Measurements from ENCODE around the gene SMG7. TPM values are rescaled to one million over a fixed set of nuclear protein-coding genes. Genes with fewer than 3 reads are reported as not detected.

Gene SMG7
- total RNA-seq, 1 donor from 2014 or later, result 26.4 TPM

GRCh38 chr1:183498342-183498991 lies 26.2 kb downstream of the SMG7 start:
- Histone ChIP-seq H3K4me1 (no peaks in the 10 kb centered on the region), H3K36me3 (no peaks in the 10 kb centered on the region), H3K4me3 (no peak overlapping the region), H3K9me3 (no peaks in the 10 kb centered on the region), H3K27ac (no peak overlapping the region), H3K27me3 (no peaks in the 10 kb centered on the region)
- DNase-seq (ENCODE audit: low spot score in 2 of 2), result no peak
- intact Hi-C loops (cut with DNase I), result no loop called here
- TF ChIP-seq, protein P1, sequence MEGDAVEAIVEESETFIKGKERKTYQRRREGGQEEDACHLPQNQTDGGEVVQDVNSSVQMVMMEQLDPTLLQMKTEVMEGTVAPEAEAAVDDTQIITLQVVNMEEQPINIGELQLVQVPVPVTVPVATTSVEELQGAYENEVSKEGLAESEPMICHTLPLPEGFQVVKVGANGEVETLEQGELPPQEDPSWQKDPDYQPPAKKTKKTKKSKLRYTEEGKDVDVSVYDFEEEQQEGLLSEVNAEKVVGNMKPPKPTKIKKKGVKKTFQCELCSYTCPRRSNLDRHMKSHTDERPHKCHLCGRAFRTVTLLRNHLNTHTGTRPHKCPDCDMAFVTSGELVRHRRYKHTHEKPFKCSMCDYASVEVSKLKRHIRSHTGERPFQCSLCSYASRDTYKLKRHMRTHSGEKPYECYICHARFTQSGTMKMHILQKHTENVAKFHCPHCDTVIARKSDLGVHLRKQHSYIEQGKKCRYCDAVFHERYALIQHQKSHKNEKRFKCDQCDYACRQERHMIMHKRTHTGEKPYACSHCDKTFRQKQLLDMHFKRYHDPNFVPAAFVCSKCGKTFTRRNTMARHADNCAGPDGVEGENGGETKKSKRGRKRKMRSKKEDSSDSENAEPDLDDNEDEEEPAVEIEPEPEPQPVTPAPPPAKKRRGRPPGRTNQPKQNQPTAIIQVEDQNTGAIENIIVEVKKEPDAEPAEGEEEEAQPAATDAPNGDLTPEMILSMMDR (IDR thresholded peaks at IDR 0.05), result no peak

DNA sequence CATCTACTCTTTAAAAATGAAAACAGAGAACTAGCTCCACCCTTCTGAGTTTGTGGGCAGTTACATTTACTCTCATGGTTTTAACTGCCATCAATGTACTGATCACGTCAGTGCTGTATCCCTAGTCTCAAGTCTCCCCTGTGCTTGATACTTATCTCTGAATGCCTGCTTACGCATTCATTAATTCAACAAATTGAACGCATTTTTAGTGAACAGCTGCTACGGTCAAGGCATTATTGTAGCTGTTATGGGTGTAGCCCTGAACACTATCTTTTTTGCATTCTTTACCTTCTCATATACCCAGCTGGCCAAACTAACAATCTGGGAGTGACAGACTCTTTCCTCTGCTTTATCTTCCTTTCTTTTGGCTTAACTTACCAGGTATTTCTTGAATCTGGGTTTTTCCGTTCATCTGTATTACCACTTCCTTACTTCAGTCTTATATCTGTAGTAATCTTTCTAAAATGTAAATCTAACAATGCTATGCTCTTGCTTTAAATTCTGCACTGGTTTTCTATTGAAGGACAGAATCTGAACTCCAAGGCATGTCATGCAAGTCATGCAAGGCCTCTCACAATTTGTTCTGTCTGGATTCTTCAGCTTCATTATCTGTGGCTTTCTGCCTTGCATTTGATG lies 33.3 kb downstream of the SMG7 start:
- intact Hi-C loops (cut with DNase I), result no loop called here
- H3K4me3 ChIP-seq, result no peak overlapping the region
- DNase-seq (ENCODE audit: low spot score in 2 of 2), result no peak
- no peaks in the 10 kb centered on the region for H3K36me3 ChIP-seq
- H3K27ac ChIP-seq, result no peak overlapping the region
- H3K27me3 ChIP-seq, result no peaks in the 10 kb centered on the region
- H3K4me1 ChIP-seq, result no peaks in the 10 kb centered on the region
- TF ChIP-seq, protein P1 (IDR thresholded peaks at IDR 0.05), result no peak
- no peaks in the 10 kb centered on the region for H3K9me3 ChIP-seq

DNA sequence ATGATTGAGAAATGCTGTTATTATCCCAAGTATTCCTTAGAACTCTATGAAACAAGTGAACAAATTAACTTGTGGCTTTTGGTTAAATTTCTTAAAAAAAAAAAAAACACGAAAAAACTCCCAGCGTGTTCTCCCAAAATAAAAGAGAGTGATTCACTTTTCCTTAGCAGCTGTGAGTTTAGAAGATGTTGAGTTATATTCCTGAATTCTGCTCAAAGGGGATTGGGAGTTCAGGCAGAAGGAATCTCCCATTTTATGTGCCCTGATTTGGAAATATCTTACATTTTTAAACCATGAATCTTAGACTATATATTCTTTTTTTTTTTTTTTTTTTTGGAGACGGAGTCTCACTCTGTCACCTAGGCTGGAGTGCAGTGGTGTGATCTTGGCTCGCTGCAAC lies 34.3 kb downstream of the SMG7 start:
- no peak for DNase-seq (ENCODE audit: low spot score in 2 of 2)
- no peaks in the 10 kb centered on the region for H3K27me3 ChIP-seq
- H3K4me1 ChIP-seq, result no peaks in the 10 kb centered on the region
- TF ChIP-seq, protein P1 (IDR thresholded peaks at IDR 0.05), result no peak
- H3K9me3 ChIP-seq, result no peaks in the 10 kb centered on the region
- H3K36me3 ChIP-seq, result no peaks in the 10 kb centered on the region
- no peak overlapping the region for H3K27ac ChIP-seq
- intact Hi-C loops (cut with DNase I), result no loop called here
- no peak overlapping the region for H3K4me3 ChIP-seq

DNA sequence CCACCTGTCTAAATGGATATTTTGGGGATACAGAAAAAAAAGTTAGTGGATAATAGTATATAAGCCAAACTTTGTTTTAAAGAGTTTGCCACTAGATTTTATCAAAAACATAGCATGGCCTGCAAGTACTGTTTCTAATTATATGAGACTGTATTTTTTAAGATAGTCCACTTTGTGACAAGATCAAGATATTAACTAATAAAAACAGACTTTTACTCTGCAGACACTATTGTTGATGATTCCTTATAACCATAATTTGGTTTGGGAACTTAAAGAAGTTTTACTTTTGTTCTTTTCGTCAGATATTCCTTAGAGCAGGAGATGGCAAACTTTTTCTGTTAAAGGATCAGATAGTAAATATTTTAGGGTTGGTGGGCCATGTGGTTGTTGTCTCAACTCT lies 36.4 kb downstream of the SMG7 start:
- no peak for DNase-seq (ENCODE audit: low spot score in 2 of 2)
- TF ChIP-seq, protein P1 (IDR thresholded peaks at IDR 0.05), result no peak
- H3K27ac ChIP-seq, result no peak overlapping the region
- no peak overlapping the region for H3K4me3 ChIP-seq
- no peaks in the 10 kb centered on the region for H3K36me3 ChIP-seq
- intact Hi-C loops (cut with DNase I), result no loop called here
- no peaks in the 10 kb centered on the region for H3K27me3 ChIP-seq
- H3K9me3 ChIP-seq, result no peaks in the 10 kb centered on the region
- no peaks in the 10 kb centered on the region for H3K4me1 ChIP-seq

- TF ChIP-seq, protein P1 (IDR thresholded peaks at IDR 0.05), result no peak
- H3K27me3 ChIP-seq, result no peaks in the 10 kb centered on the region
- intact Hi-C loops (cut with DNase I), result no loop called here
- no peak for DNase-seq (ENCODE audit: low spot score in 2 of 2)
- H3K9me3 ChIP-seq, result no peaks in the 10 kb centered on the region
- peaks cover 0 to 5% of the 10 kb centered on the region in 2 donors for H3K36me3 ChIP-seq
- H3K4me1 ChIP-seq, result no peaks in the 10 kb centered on the region
- no peak overlapping the region for H3K4me3 ChIP-seq
- no peak overlapping the region for H3K27ac ChIP-seq
Observed at GRCh38 chr1:183512450-183512849, 40.2 kb downstream of the SMG7 start.

Data from ascending aorta (tissue), 2 donors.